ENCODE results near the gene ERC1.

The ERC1 gene

GRCh38 chr12:1091350-1091749 lies 100.3 kb downstream of the ERC1 start (continued):
- TF ChIP-seq ZBTB17 (tag by site-specific recombination; IDR thresholded peaks at IDR 0.05): no peak
- TF ChIP-seq PRDM6 (tag by site-specific recombination; IDR thresholded peaks at IDR 0.05): peak; percentile 63
- no peak for TF ChIP-seq ZFP41 (tag by site-specific recombination; IDR thresholded peaks at IDR 0.05; ENCODE audit: borderline replicate concordance)
- TF ChIP-seq ZNF664 (tag by site-specific recombination; IDR thresholded peaks at IDR 0.05): peak; percentile 67; the same call in 1 of the 2 replicates
- TF ChIP-seq ZBTB11 (tag by site-specific recombination; conservative IDR thresholded peaks at IDR 0.05; ENCODE audit: low read depth): no peak
- no peak for TF ChIP-seq ZNF426 (tag by site-specific recombination; IDR thresholded peaks at IDR 0.05)
- no peak for TF ChIP-seq ZBTB7A (tag by site-specific recombination; IDR thresholded peaks at IDR 0.05; ENCODE audit: low read depth)
- TF ChIP-seq ZNF362 (tag by site-specific recombination; IDR thresholded peaks at IDR 0.05): no peak

GRCh38 chr12:1093166-1093751 lies 102.2 kb downstream of the ERC1 start:
- Histone ChIP-seq H3K9me3 (ENCODE audit: control insufficient read depth, insufficient read depth, low read depth, low read length) (no peaks in the 10 kb centered on the region), H3K4me3 (ENCODE audit: low read depth, low read length) (no peak overlapping the region), H3K27ac (ENCODE audit: extremely low read depth, low read depth, low read length) (no peak overlapping the region), H3K36me3 (ENCODE audit: control insufficient read depth in 2 of 2, insufficient read depth in 1 of 2, low read length in 2 of 2) (no peaks in the 10 kb centered on the region; a peak in 1 of 3 replicates), H3K4me1 (ENCODE audit: control insufficient read depth, insufficient read depth, low read length) (0 out of 2 replicates have a peak, but pooled peaks cover 5% of the 10 kb centered on the region)
- POLR2A ChIA-PET: interaction anchor here (0.8 to 1.4 kb wide), 3 partner anchors 101 to 144 kb away, joined by 3 to 6 read pairs (median 3); partner anchors contain the start of genes ERC1 and RAD52
- CTCF ChIA-PET: interaction anchor here (0.6 to 2.6 kb wide), 41 partner anchors 10 to 653 kb away, joined by 3 to 21 read pairs (median 4); partner anchors contain the start of gene RAD52
- TF ChIP-seq ZNF660 (tag by site-specific recombination; IDR thresholded peaks at IDR 0.05) (0 out of 2 replicates have a peak, but pooled peaks have one; percentile 22), ZNF654 (tag by site-specific recombination; IDR thresholded peaks at IDR 0.05; ENCODE audit: low read depth) (peak; percentile 85), ZNF548 (tag by site-specific recombination; IDR thresholded peaks at IDR 0.05) (no peak)

DNA sequence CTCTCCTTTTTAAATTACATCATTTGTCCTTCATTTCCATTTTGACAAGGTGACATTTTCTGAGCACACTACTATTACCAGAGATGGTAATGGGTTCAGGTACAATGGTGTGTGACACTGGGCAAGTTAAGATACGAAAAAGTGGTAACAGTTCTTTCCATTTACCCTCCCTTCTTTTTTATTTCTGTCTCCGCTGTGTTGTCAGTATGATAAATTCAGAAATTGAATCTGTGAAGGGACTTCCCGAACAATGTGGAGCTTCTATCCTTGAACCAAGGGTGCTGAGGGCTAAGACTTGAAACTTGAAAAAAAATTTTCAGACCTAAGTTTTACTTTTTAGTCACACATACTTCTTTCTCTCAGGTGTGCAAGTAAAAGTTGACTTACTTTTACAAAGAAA lies 103.7 kb downstream of the ERC1 start:
- Histone ChIP-seq H3K9me3 (ENCODE audit: control insufficient read depth, insufficient read depth, low read depth, low read length) (no peaks in the 10 kb centered on the region), H3K4me3 (ENCODE audit: low read depth, low read length) (no peak overlapping the region), H3K4me1 (ENCODE audit: control insufficient read depth, insufficient read depth, low read length) (0 out of 2 replicates have a peak, but pooled peaks cover 5% of the 10 kb centered on the region), H3K36me3 (ENCODE audit: control insufficient read depth in 2 of 2, insufficient read depth in 1 of 2, low read length in 2 of 2) (no peaks in the 10 kb centered on the region; a peak in 1 of 3 replicates), H3K27ac (ENCODE audit: extremely low read depth, low read depth, low read length) (no peak overlapping the region)
- ChIA-PET POLR2A (no interaction called here), CTCF (interaction anchor here (0.6 to 1.0 kb wide), 3 partner anchors 28 to 298 kb away, joined by 3 to 8 read pairs (median 4); no protein-coding TSS in a partner anchor)
- TF ChIP-seq ZNF248 (tag by site-specific recombination; IDR thresholded peaks at IDR 0.05) (no peak), ZNF660 (tag by site-specific recombination; IDR thresholded peaks at IDR 0.05) (no peak), ZNF629 (tag by site-specific recombination; IDR thresholded peaks at IDR 0.05) (no peak), OVOL3 (tag by site-specific recombination; IDR thresholded peaks at IDR 0.05) (no peak)
- TF ChIP-seq, protein P1, sequence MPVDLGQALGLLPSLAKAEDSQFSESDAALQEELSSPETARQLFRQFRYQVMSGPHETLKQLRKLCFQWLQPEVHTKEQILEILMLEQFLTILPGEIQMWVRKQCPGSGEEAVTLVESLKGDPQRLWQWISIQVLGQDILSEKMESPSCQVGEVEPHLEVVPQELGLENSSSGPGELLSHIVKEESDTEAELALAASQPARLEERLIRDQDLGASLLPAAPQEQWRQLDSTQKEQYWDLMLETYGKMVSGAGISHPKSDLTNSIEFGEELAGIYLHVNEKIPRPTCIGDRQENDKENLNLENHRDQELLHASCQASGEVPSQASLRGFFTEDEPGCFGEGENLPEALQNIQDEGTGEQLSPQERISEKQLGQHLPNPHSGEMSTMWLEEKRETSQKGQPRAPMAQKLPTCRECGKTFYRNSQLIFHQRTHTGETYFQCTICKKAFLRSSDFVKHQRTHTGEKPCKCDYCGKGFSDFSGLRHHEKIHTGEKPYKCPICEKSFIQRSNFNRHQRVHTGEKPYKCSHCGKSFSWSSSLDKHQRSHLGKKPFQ (tag by site-specific recombination; IDR thresholded peaks at IDR 0.05): no peak
- TF ChIP-seq, protein P2, sequence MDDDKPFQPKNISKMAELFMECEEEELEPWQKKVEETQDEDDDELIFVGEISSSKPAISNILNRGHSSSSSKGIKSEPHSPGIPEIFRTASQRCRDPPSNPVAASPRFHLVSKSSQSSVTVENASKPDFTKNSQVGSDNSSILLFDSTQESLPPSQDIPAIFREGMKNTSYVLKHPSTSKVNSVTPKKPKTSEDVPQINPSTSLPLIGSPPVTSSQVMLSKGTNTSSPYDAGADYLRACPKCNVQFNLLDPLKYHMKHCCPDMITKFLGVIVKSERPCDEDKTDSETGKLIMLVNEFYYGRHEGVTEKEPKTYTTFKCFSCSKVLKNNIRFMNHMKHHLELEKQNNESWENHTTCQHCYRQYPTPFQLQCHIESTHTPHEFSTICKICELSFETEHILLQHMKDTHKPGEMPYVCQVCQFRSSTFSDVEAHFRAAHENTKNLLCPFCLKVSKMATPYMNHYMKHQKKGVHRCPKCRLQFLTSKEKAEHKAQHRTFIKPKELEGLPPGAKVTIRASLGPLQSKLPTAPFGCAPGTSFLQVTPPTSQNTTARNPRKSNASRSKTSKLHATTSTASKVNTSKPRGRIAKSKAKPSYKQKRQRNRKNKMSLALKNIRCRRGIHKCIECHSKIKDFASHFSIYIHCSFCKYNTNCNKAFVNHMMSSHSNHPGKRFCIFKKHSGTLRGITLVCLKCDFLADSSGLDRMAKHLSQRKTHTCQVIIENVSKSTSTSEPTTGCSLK (tag by site-specific recombination; IDR thresholded peaks at IDR 0.05): no peak
